WTC11 (cell line): ENCODE data around the gene PIGU. TPM values are rescaled to one million over a fixed set of nuclear protein-coding genes. Genes with fewer than 3 reads are reported as not detected.

Experiments used
- ATAC-seq: fragments of 200-7000 bp; cut with Tn5 transposase; 2 replicates; pipeline ENCODE4 v1.10.0; 2021; ENCODE audit warnings: mild to moderate bottlenecking, moderate library complexity
- CTCF ChIA-PET: fragments of 300-600 bp; sonication (Branson Sonifier 250); formaldehyde crosslinking; loops from one replicate; lab custom pipeline; 2021; ENCODE audit warnings: antibody characterized with exemption; lab: Charles Lee
- POLR2A ChIA-PET: fragments of 350-600 bp; sonication (Branson Sonifier 250); formaldehyde crosslinking; loops from one replicate; lab custom pipeline; 2021; ENCODE audit warnings: antibody characterized with exemption; lab: Charles Lee
- DNase-seq: peaks from one replicate; pipeline ENCODE4 v3.0.0; 2021; ENCODE audit warnings: low spot score
- H3K27ac Mint-ChIP-seq: 2 replicates; pipeline ENCODE4 v1.8.0; 2021; ENCODE audit warnings: mixed read lengths
- H3K27me3 Mint-ChIP-seq: 2 replicates; pipeline ENCODE4 v1.8.0; 2021; ENCODE audit warnings: low read depth, mild to moderate bottlenecking, moderate library complexity, mixed read lengths
- H3K36me3 Mint-ChIP-seq: 2 replicates; pipeline ENCODE4 v1.8.0; 2021; ENCODE audit warnings: mixed read lengths
- H3K4me1 Mint-ChIP-seq: 2 replicates; pipeline ENCODE4 v1.8.0; 2022; ENCODE audit warnings: mixed read lengths
- H3K4me3 Mint-ChIP-seq: 2 replicates; pipeline ENCODE4 v1.8.0; 2021; ENCODE audit warnings: mild to moderate bottlenecking, moderate library complexity, mixed read lengths
- H3K9me3 Mint-ChIP-seq: 2 replicates; pipeline ENCODE4 v1.8.0; 2021; ENCODE audit warnings: mixed read lengths
- ATF3 ChIP-seq: sonication (generic); formaldehyde crosslinking; conservative IDR thresholded peaks from 2 replicates; pipeline ENCODE4 v1.8.1; 2022; ENCODE audit warnings: mild to moderate bottlenecking, missing genetic modification reagents
- CREB1 ChIP-seq: sonication (generic); formaldehyde crosslinking; IDR thresholded peaks from 2 replicates; pipeline ENCODE4 v1.8.0; 2023; ENCODE audit warnings: mild to moderate bottlenecking, missing genetic modification reagents
- CTCF ChIP-seq: fragments of 200-600 bp; IDR thresholded peaks from 2 replicates; pipeline ENCODE4 v1.8.0; 2022; ENCODE audit warnings: antibody characterized with exemption
- ELF4 ChIP-seq: sonication (generic); formaldehyde crosslinking; IDR thresholded peaks from 2 replicates; pipeline ENCODE4 v1.8.1; 2022; ENCODE audit warnings: low read depth, mild to moderate bottlenecking, moderate library complexity, missing genetic modification reagents
- GTF2I ChIP-seq: fragments of 250-450 bp; sonication (Bioruptor Pico); conservative IDR thresholded peaks from 2 replicates; pipeline ENCODE4 v1.4.0; 2021; ENCODE audit warnings: mild to moderate bottlenecking
- IRF1 ChIP-seq: sonication (generic); formaldehyde crosslinking; IDR thresholded peaks from 2 replicates; pipeline ENCODE4 v1.8.0; 2023; ENCODE audit warnings: missing genetic modification reagents
- JUN ChIP-seq: sonication (generic); formaldehyde crosslinking; IDR thresholded peaks from 2 replicates; pipeline ENCODE4 v1.8.0; 2023; ENCODE audit warnings: mild to moderate bottlenecking, missing genetic modification reagents
- NR1H2 ChIP-seq: sonication (generic); formaldehyde crosslinking; IDR thresholded peaks from 2 replicates; pipeline ENCODE4 v1.9.0; 2021; ENCODE audit warnings: mild to moderate bottlenecking, moderate library complexity, missing genetic modification reagents
- OVOL2 ChIP-seq: fragments of 250-450 bp; sonication (Bioruptor Pico); IDR thresholded peaks from 2 replicates; pipeline ENCODE4 v1.9.0; 2021; ENCODE audit warnings: mild to moderate bottlenecking, borderline replicate concordance
- TCF7 ChIP-seq: sonication (generic); formaldehyde crosslinking; IDR thresholded peaks from 2 replicates; pipeline ENCODE4 v1.8.0; 2022; ENCODE audit warnings: mild to moderate bottlenecking, low read depth, missing genetic modification reagents, moderate library complexity
- ZMAT4 ChIP-seq: fragments of 250-450 bp; sonication (Bioruptor Pico); IDR thresholded peaks from 2 replicates; pipeline ENCODE4 v1.9.0; 2021; ENCODE audit warnings: mild to moderate bottlenecking
- ZNF121 ChIP-seq: sonication (generic); formaldehyde crosslinking; IDR thresholded peaks from 2 replicates; pipeline ENCODE4 v1.8.0; 2023; ENCODE audit warnings: missing genetic modification reagents
- ZNF138 ChIP-seq: sonication (generic); formaldehyde crosslinking; conservative IDR thresholded peaks from 2 replicates; pipeline ENCODE4 v1.8.1; 2022; ENCODE audit warnings: mild to moderate bottlenecking, moderate library complexity, missing genetic modification reagents
- ZNF219 ChIP-seq: sonication (generic); formaldehyde crosslinking; IDR thresholded peaks from 2 replicates; pipeline ENCODE4 v1.8.0; 2023; ENCODE audit warnings: missing genetic modification reagents, mild to moderate bottlenecking, borderline replicate concordance
- ZNF263 ChIP-seq: sonication (generic); formaldehyde crosslinking; IDR thresholded peaks from 2 replicates; pipeline ENCODE4 v1.8.1; 2022; ENCODE audit warnings: low read depth, mild to moderate bottlenecking, moderate library complexity, missing genetic modification reagents
- ZNF416 ChIP-seq: fragments of 250-450 bp; sonication (Bioruptor Pico); IDR thresholded peaks from 2 replicates; pipeline ENCODE4 v1.9.0; 2021; ENCODE audit warnings: mild to moderate bottlenecking, inconsistent platforms
- ZNF425 ChIP-seq: fragments of 250-450 bp; sonication (Bioruptor Pico); conservative IDR thresholded peaks from 2 replicates; pipeline ENCODE4 v1.9.0; 2021; ENCODE audit warnings: mild to moderate bottlenecking
- total RNA-seq: library from RNA; stranded (reverse); gene quantifications from 3 replicates; pipeline ENCODE4 v1.2.3, GENCODE V29; 2021
- TF ChIP-seq, protein P1 (sequence below): sonication (generic); formaldehyde crosslinking; IDR thresholded peaks from 2 replicates; pipeline ENCODE4 v1.8.1; 2022; ENCODE audit warnings: mild to moderate bottlenecking, missing genetic modification reagents, moderate library complexity, borderline replicate concordance
- TF ChIP-seq, protein P2 (sequence below): sonication (generic); formaldehyde crosslinking; IDR thresholded peaks from 2 replicates; pipeline ENCODE4 v1.8.1; 2023; ENCODE audit warnings: mild to moderate bottlenecking, missing genetic modification reagents
- TF ChIP-seq, protein P3 (sequence below): fragments of 250-450 bp; sonication (Bioruptor Pico); IDR thresholded peaks from 2 replicates; pipeline ENCODE4 v1.9.0; 2021; ENCODE audit warnings: mild to moderate bottlenecking, borderline replicate concordance
- TF ChIP-seq, protein P4 (sequence below): sonication (generic); formaldehyde crosslinking; IDR thresholded peaks from 2 replicates; pipeline ENCODE4 v1.8.0; 2022; ENCODE audit warnings: mild to moderate bottlenecking, missing genetic modification reagents

The PIGU gene
- total RNA-seq, 1 experiment from 2014 or later: 24.8 TPM

DNA sequence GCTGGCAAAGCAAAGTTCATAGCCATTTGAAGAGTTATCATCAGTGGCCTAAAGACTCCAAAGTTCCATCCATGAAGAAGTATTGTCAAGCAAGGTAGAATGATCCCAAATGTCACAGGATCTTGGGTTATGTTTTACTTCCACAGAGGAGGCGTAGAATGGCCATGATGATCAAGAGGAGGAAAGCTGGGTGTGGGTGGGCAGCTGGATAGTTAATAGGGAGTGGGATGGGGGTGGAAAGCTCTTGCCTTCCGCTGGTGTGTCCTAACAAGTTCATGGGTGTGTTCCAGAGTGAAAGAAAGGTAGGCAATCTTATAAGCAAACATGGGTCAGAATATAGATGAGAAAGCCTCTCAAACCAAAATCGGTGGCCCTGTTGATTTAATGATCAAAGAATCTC lies 38.4 kb downstream of the PIGU start (continued):
- TF ChIP-seq, protein P1, sequence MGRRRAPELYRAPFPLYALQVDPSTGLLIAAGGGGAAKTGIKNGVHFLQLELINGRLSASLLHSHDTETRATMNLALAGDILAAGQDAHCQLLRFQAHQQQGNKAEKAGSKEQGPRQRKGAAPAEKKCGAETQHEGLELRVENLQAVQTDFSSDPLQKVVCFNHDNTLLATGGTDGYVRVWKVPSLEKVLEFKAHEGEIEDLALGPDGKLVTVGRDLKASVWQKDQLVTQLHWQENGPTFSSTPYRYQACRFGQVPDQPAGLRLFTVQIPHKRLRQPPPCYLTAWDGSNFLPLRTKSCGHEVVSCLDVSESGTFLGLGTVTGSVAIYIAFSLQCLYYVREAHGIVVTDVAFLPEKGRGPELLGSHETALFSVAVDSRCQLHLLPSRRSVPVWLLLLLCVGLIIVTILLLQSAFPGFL (CRISPR knock-in tag): no peak
- TF ChIP-seq TCF7 (no peak), ATF3 (CRISPR knock-in tag) (no peak), GTF2I (no peak)

DNA sequence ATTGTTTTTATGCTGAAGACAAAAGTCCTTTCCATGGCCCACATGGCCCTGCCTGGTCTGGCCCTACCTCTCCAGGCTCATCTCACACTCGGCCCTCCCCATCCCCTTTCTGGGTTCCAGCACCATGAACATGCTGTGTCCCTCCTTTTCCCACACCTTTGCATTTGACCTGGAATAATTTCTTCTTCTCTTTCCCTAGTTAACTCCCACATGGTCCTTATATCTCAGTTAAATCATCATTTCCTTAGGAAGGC lies 38.9 kb downstream of the PIGU start:
- H3K9me3 Mint-ChIP-seq: no peaks in the 10 kb centered on the region
- H3K4me3 Mint-ChIP-seq: no peak overlapping the region
- DNase-seq: no peak
- CTCF ChIA-PET: no interaction called here
- peaks cover 20% of the 10 kb centered on the region for H3K36me3 Mint-ChIP-seq
- TF ChIP-seq ZNF121 (CRISPR knock-in tag) (no peak), ZNF219 (CRISPR knock-in tag) (no peak), CTCF (no peak), OVOL2 (no peak), ZNF416 (CRISPR knock-in tag) (no peak), TCF7 (no peak), ZNF263 (CRISPR knock-in tag) (no peak), ZNF425 (CRISPR knock-in tag) (no peak), ZMAT4 (no peak), IRF1 (CRISPR knock-in tag) (no peak), ELF4 (CRISPR knock-in tag) (no peak), CREB1 (no peak), NR1H2 (CRISPR knock-in tag) (no peak), ZNF138 (CRISPR knock-in tag) (no peak), JUN (CRISPR knock-in tag) (no peak)
- TF ChIP-seq, protein P2, sequence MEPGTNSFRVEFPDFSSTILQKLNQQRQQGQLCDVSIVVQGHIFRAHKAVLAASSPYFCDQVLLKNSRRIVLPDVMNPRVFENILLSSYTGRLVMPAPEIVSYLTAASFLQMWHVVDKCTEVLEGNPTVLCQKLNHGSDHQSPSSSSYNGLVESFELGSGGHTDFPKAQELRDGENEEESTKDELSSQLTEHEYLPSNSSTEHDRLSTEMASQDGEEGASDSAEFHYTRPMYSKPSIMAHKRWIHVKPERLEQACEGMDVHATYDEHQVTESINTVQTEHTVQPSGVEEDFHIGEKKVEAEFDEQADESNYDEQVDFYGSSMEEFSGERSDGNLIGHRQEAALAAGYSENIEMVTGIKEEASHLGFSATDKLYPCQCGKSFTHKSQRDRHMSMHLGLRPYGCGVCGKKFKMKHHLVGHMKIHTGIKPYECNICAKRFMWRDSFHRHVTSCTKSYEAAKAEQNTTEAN: no peak
- TF ChIP-seq, protein P3, sequence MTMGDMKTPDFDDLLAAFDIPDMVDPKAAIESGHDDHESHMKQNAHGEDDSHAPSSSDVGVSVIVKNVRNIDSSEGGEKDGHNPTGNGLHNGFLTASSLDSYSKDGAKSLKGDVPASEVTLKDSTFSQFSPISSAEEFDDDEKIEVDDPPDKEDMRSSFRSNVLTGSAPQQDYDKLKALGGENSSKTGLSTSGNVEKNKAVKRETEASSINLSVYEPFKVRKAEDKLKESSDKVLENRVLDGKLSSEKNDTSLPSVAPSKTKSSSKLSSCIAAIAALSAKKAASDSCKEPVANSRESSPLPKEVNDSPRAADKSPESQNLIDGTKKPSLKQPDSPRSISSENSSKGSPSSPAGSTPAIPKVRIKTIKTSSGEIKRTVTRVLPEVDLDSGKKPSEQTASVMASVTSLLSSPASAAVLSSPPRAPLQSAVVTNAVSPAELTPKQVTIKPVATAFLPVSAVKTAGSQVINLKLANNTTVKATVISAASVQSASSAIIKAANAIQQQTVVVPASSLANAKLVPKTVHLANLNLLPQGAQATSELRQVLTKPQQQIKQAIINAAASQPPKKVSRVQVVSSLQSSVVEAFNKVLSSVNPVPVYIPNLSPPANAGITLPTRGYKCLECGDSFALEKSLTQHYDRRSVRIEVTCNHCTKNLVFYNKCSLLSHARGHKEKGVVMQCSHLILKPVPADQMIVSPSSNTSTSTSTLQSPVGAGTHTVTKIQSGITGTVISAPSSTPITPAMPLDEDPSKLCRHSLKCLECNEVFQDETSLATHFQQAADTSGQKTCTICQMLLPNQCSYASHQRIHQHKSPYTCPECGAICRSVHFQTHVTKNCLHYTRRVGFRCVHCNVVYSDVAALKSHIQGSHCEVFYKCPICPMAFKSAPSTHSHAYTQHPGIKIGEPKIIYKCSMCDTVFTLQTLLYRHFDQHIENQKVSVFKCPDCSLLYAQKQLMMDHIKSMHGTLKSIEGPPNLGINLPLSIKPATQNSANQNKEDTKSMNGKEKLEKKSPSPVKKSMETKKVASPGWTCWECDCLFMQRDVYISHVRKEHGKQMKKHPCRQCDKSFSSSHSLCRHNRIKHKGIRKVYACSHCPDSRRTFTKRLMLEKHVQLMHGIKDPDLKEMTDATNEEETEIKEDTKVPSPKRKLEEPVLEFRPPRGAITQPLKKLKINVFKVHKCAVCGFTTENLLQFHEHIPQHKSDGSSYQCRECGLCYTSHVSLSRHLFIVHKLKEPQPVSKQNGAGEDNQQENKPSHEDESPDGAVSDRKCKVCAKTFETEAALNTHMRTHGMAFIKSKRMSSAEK (CRISPR knock-in tag): no peak
- TF ChIP-seq, protein P4, sequence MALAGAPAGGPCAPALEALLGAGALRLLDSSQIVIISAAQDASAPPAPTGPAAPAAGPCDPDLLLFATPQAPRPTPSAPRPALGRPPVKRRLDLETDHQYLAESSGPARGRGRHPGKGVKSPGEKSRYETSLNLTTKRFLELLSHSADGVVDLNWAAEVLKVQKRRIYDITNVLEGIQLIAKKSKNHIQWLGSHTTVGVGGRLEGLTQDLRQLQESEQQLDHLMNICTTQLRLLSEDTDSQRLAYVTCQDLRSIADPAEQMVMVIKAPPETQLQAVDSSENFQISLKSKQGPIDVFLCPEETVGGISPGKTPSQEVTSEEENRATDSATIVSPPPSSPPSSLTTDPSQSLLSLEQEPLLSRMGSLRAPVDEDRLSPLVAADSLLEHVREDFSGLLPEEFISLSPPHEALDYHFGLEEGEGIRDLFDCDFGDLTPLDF: no peak
- no peak overlapping the region for H3K27ac Mint-ChIP-seq
- no peak for ATAC-seq
- H3K4me1 Mint-ChIP-seq: 0 out of 2 replicates have a peak, but pooled peaks cover 4% of the 10 kb centered on the region
- POLR2A ChIA-PET: no interaction called here
- H3K27me3 Mint-ChIP-seq: no peaks in the 10 kb centered on the region
